Measurements from ENCODE around the gene ZNF548.

ZNF548 gene

GRCh38 chr19:57398868-57399267 is 9.2 kb downstream of the ZNF548 start:
- no peak for DNase-seq (ENCODE audit: low spot score)

- DNase-seq (ENCODE audit: low spot score), result no peak
Observed at GRCh38 chr19:57403737-57404563, 14.3 kb downstream of the ZNF548 start.

GRCh38 chr19:57406516-57407123 is 17.0 kb downstream of the ZNF548 start:
- peak; percentile 65 for DNase-seq (ENCODE audit: low spot score)

- DNase-seq (ENCODE audit: low spot score), result peak; percentile 95
Observed at GRCh38 chr19:57410877-57411671, 21.4 kb downstream of the ZNF548 start, which contains the start of gene ZNF17. ZNF17 (plus strand) TSS chr19:57411161; CDS start chr19:57413616, 2,455 bp downstream.

GRCh38 chr19:57419439-57419838 is 29.8 kb downstream of the ZNF548 start:
- DNase-seq (ENCODE audit: low spot score), result no peak

- no peak for DNase-seq (ENCODE audit: low spot score)
Observed at GRCh38 chr19:57421037-57421436, 31.4 kb downstream of the ZNF548 start.

GRCh38 chr19:57434386-57435061 is 44.9 kb downstream of the ZNF548 start:
- DNase-seq (ENCODE audit: low spot score), result no peak

GRCh38 chr19:57435062-57435978 is 45.7 kb downstream of the ZNF548 start, which contains the start of gene ZNF749:
ZNF749 (plus strand) TSS chr19:57435325; CDS start chr19:57435579, 254 bp downstream.
- DNase-seq (ENCODE audit: low spot score), result peak; percentile 98

GRCh38 chr19:57436417-57436816 is 46.8 kb downstream of the ZNF548 start:
- DNase-seq (ENCODE audit: low spot score), result peak; percentile 44

GRCh38 chr19:57437931-57438330 is 48.3 kb downstream of the ZNF548 start:
- no peak for DNase-seq (ENCODE audit: low spot score)

GRCh38 chr19:57438925-57439324 is 49.3 kb downstream of the ZNF548 start:
- DNase-seq (ENCODE audit: low spot score), result no peak

- DNase-seq (ENCODE audit: low spot score), result no peak
Observed at GRCh38 chr19:57441979-57442752, 52.5 kb downstream of the ZNF548 start.

- DNase-seq (ENCODE audit: low spot score), result no peak
Observed at GRCh38 chr19:57443121-57443696, 53.6 kb downstream of the ZNF548 start.

GRCh38 chr19:57452307-57452706 is 62.7 kb downstream of the ZNF548 start:
- DNase-seq (ENCODE audit: low spot score), result no peak
